ENCODE results near the gene GRIK3.
"Not testable (repeated sequence)": the region's sequence is repeated elsewhere in the genome, so short reads cannot be mapped to it uniquely, and the experiment has no call there.

Gene GRIK3

GRCh38 chr1:36934061-36934460 is 100.3 kb downstream of the GRIK3 start:
- DNase-seq = peak; percentile 95

- DNase-seq = no peak
Measured at GRCh38 chr1:36927826-36928225, 106.5 kb downstream of the GRIK3 start.

GRCh38 chr1:36925251-36925650 is 109.1 kb downstream of the GRIK3 start:
- DNase-seq = no peak

GRCh38 chr1:36924282-36924811 is 110.0 kb downstream of the GRIK3 start:
- DNase-seq = peak; percentile 44

- DNase-seq = no peak
Measured at GRCh38 chr1:36922593-36923426, 111.5 kb downstream of the GRIK3 start.

- no peak for DNase-seq
Measured at GRCh38 chr1:36922071-36922470, 112.2 kb downstream of the GRIK3 start.

- DNase-seq = no peak
Measured at GRCh38 chr1:36920801-36921405, 113.4 kb downstream of the GRIK3 start.

GRCh38 chr1:36920371-36920770 is 113.9 kb downstream of the GRIK3 start:
- no peak for DNase-seq

- no peak for DNase-seq
Measured at GRCh38 chr1:36919491-36920145, 114.7 kb downstream of the GRIK3 start.

- no peak for DNase-seq
Measured at GRCh38 chr1:36918604-36919003, 115.7 kb downstream of the GRIK3 start.

GRCh38 chr1:36916542-36916941 is 117.8 kb downstream of the GRIK3 start:
- not testable (repeated sequence) for DNase-seq

- DNase-seq = no peak
Measured at GRCh38 chr1:36913484-36914060, 120.7 kb downstream of the GRIK3 start.

- no peak for DNase-seq
Measured at GRCh38 chr1:36913016-36913415, 121.3 kb downstream of the GRIK3 start.

GRCh38 chr1:36912365-36912865 is 121.9 kb downstream of the GRIK3 start:
- DNase-seq = no peak

- no peak for DNase-seq
Measured at GRCh38 chr1:36911561-36912364, 122.6 kb downstream of the GRIK3 start.

- no peak for DNase-seq
Measured at GRCh38 chr1:36910886-36911540, 123.3 kb downstream of the GRIK3 start.

- DNase-seq = no peak
Measured at GRCh38 chr1:36909946-36910725, 124.2 kb downstream of the GRIK3 start.

GRCh38 chr1:36909359-36909758 is 125.0 kb downstream of the GRIK3 start:
- not testable (repeated sequence) for DNase-seq

- no peak for DNase-seq
Measured at GRCh38 chr1:36908096-36908495, 126.2 kb downstream of the GRIK3 start.

GRCh38 chr1:36906555-36906954 is 127.8 kb downstream of the GRIK3 start:
- DNase-seq = no peak

GRCh38 chr1:36905941-36906340 is 128.4 kb downstream of the GRIK3 start:
- DNase-seq = no peak

All from DMS79 treated with DMSO at 0.1 percent for 48 hours (cell line).